ENCODE results near the gene ADAM22. TPM values are rescaled to one million over a fixed set of nuclear protein-coding genes. Genes with fewer than 3 reads are reported as not detected.

ADAM22 gene
- total and polyA plus RNA-seq, 12 donors, result 2.3 to 35.0 (median 17.0) TPM

DNA sequence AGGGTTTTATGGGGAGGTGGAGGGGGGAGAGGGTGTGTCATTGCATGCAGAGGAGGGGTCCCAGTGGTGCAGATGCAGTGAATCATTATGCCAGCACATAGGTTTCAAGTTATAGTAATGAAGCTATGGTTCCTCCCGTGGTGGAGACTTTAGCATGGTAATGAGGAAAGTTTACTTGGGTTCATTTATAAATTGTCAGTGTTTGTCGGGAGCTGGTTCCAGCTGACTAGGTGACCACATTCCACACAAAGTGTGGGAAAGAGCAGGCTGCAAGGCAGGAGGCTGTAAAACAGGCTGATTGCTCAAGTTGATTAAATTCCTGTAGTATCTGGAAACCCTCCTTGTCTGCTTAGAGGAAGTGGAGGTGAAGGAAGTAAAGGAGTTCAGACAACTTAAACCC lies 206.9 kb downstream of the ADAM22 start:
- H3K27me3 ChIP-seq, result no peaks in the 10 kb centered on the region
- H3K36me3 ChIP-seq (replicated peaks in 1 of 2), result no peaks in the 10 kb centered on the region
- H3K9me3 ChIP-seq (replicated peaks in 1 of 3), result no peaks in the 10 kb centered on the region
- intact Hi-C loops (cut with DNase I), result no loop called here
- WGBS, 4 donors, result 51 to 66% (median 58%) methylated on average over 2 of the region's 2 CpGs
- no peak overlapping the region for H3K4me3 ChIP-seq
- no peak for TF ChIP-seq POLR2A (IDR thresholded peaks at IDR 0.05)
- TF ChIP-seq, protein P1, sequence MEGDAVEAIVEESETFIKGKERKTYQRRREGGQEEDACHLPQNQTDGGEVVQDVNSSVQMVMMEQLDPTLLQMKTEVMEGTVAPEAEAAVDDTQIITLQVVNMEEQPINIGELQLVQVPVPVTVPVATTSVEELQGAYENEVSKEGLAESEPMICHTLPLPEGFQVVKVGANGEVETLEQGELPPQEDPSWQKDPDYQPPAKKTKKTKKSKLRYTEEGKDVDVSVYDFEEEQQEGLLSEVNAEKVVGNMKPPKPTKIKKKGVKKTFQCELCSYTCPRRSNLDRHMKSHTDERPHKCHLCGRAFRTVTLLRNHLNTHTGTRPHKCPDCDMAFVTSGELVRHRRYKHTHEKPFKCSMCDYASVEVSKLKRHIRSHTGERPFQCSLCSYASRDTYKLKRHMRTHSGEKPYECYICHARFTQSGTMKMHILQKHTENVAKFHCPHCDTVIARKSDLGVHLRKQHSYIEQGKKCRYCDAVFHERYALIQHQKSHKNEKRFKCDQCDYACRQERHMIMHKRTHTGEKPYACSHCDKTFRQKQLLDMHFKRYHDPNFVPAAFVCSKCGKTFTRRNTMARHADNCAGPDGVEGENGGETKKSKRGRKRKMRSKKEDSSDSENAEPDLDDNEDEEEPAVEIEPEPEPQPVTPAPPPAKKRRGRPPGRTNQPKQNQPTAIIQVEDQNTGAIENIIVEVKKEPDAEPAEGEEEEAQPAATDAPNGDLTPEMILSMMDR (IDR thresholded peaks at IDR 0.05), result no peak
- H3K4me1 ChIP-seq (replicated peaks in 1 of 2), result no peaks in the 10 kb centered on the region
- no peak for DNase-seq
- H3K27ac ChIP-seq, result no peak overlapping the region

DNA sequence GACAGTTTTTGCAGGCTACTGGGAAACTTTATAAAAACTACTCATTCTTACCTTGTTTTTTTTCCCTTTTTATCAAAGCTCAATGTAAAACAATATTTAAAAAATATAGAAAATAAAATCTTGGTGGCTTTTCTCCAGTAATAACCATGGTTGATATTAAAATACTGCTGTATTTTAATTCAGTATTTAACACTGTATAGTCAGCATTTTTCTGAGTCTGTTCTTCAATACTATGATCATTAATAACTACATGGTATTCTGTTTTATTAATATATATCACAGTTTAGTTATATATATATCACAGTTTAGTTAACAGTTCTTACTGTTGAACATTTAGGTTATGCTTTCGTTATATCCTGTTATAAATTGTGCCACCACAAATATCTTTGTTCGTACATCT lies 207.4 kb downstream of the ADAM22 start:
- H3K27me3 ChIP-seq, result no peaks in the 10 kb centered on the region

GRCh38 chr7:88141953-88142352 lies 207.9 kb downstream of the ADAM22 start:
- Histone ChIP-seq H3K27me3 (no peaks in the 10 kb centered on the region), H3K4me1 (replicated peaks in 1 of 2) (no peaks in the 10 kb centered on the region), H3K9me3 (replicated peaks in 1 of 3) (no peaks in the 10 kb centered on the region), H3K36me3 (replicated peaks in 1 of 2) (no peaks in the 10 kb centered on the region), H3K4me3 (no peak overlapping the region), H3K27ac (no peak overlapping the region)
- intact Hi-C loops (cut with DNase I), result no loop called here
- TF ChIP-seq, protein P1 (IDR thresholded peaks at IDR 0.05), result no peak
- TF ChIP-seq POLR2A (IDR thresholded peaks at IDR 0.05), result no peak
- 88 to 93% (median 93%) methylated on average over 1 of the region's 1 CpG for WGBS, 4 donors
- DNase-seq, result no peak

More for the DNA sequence above, 207.4 kb downstream of the ADAM22 start:
- Histone ChIP-seq H3K4me1 (replicated peaks in 1 of 2) (no peaks in the 10 kb centered on the region), H3K4me3 (no peak overlapping the region), H3K27ac (no peak overlapping the region), H3K9me3 (replicated peaks in 1 of 3) (no peaks in the 10 kb centered on the region), H3K36me3 (replicated peaks in 1 of 2) (no peaks in the 10 kb centered on the region)
- intact Hi-C loops (cut with DNase I), result no loop called here
- DNase-seq, result no peak
- 94 to 96% (median 95%) methylated on average over 2 of the region's 2 CpGs for WGBS, 4 donors
- TF ChIP-seq POLR2A (IDR thresholded peaks at IDR 0.05), result no peak
- TF ChIP-seq, protein P1 (IDR thresholded peaks at IDR 0.05), result no peak

DNA sequence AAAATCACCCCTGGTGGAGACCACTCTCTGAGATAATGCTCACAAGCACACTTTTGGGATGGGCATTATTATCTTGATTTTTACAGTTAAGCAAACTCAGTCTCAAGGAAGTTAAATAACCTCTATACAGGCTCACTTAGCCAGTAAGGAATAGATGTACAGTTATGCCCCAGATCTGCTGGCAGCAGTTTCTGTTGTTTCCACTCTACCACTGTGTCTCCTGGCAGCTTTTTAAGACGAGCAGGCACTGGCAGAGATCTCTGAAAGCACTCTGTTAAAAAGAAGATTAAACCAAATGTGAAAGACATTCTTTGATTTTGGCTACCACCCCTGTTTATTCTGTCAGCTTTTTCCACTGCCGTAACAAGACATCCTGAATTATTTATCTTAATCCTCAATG lies 212.6 kb downstream of the ADAM22 start:
- no peak for DNase-seq
- intact Hi-C loops (cut with DNase I), result no loop called here
- 72 to 78% (median 77%) methylated on average over 2 of the region's 2 CpGs for WGBS, 4 donors

More for the DNA sequence above, 212.6 kb downstream of the ADAM22 start:
- H3K4me3 ChIP-seq, result no peak overlapping the region
- no peaks in the 10 kb centered on the region for H3K9me3 ChIP-seq (replicated peaks in 1 of 3)
- TF ChIP-seq, protein P1 (IDR thresholded peaks at IDR 0.05), result no peak
- TF ChIP-seq POLR2A (IDR thresholded peaks at IDR 0.05), result no peak
- no peaks in the 10 kb centered on the region for H3K27me3 ChIP-seq
- no peaks in the 10 kb centered on the region for H3K36me3 ChIP-seq (replicated peaks in 1 of 2)
- no peaks in the 10 kb centered on the region for H3K4me1 ChIP-seq (replicated peaks in 1 of 2)
- no peak overlapping the region for H3K27ac ChIP-seq
